GM19372 (cell line): ENCODE measurements around the gene FAT2.

Source experiments
- ATAC-seq: cut with Tn5 transposase; IDR thresholded peaks from one replicate; pipeline ENCODE4 v1.9.1; 2021; ENCODE audit warnings: mild to moderate bottlenecking, low read depth, moderate library complexity; ENCODE audit not compliant: unreplicated experiment

FAT2 gene

DNA sequence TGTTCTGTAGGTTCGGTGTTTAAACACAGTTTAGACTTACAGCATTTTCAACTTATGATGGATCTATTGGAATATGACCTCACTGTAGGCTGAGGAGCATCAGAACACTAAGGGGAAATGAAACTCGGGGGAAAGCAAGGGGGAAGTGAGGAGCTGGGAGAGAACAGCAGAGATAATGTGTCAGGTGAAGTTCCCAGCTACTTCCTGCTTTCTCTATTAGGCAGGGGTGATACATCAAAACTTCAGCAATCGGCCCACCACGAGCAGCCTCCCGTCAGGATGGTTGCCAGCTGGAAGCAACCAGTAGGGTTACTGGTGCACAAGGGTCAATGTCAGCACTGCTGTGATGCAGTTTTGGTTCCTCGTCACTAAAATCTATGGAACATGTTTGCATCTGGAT is 34.3 kb downstream of the FAT2 start:
- ATAC-seq: no peak

GRCh38 chr5:151555760-151556576 is 35.2 kb downstream of the FAT2 start:
- ATAC-seq: no peak

- no peak for ATAC-seq
Measured at GRCh38 chr5:151553695-151554094, 37.4 kb downstream of the FAT2 start.

- ATAC-seq: no peak
Measured at GRCh38 chr5:151553130-151553670, 37.9 kb downstream of the FAT2 start.

- ATAC-seq: no peak
Measured at GRCh38 chr5:151551985-151552384, 39.1 kb downstream of the FAT2 start.

DNA sequence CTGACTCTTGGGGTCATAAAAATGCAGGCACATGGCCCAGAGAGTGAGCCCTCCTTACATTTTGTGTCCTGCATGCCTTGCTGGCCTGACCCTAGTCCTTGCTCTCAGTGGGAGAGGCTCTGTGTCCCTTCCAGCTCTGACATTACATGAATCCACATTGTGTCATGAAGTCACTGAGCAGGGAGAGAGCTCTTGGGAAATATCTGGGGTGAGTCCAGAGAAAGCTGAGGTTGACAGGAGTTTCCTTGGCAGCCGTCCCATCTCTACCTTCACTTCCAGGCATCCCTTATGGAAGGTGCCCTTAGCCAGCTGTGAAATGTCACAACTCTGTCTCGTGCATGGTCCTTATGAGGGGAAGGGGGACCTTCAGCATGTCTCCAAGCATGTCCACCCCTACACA is 41.0 kb downstream of the FAT2 start:
- ATAC-seq: no peak

GRCh38 chr5:151549713-151550112 is 41.4 kb downstream of the FAT2 start:
- ATAC-seq: no peak

GRCh38 chr5:151547364-151547763 is 43.8 kb downstream of the FAT2 start:
- ATAC-seq: no peak

DNA sequence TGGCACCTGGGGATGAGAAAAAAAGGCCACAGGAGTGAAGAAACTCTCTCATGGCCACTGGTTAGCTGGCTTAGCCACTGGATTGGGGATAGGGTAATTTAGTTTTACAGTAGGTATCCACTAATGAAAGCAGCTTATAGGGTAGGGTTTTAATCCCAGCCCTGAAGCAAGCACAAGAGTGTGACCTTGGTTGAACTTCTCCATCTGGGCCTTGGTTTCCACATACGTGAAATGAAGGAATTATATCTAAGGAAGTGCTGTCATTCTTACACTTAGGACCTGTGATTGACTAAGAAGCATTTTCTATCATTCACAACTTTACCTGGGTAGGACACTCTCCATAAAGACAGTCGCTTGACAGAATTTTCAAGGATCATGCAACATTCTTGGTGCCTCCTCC is 49.6 kb downstream of the FAT2 start:
- no peak for ATAC-seq
